Fibroblast of skin of right quadriceps (primary cell): ENCODE results near the gene E2F6.
"Not testable (repeated sequence)": the region's sequence is repeated elsewhere in the genome, so short reads cannot be mapped to it uniquely, and the experiment has no call there.

Source experiments
- DNase-seq: peaks from one replicate; pipeline ENCODE4 v3.0.0-alpha.2; 2013

E2F6 gene

GRCh38 chr2:11410101-11410500 is 55.9 kb downstream of the E2F6 start:
- no peak for DNase-seq

- no peak for DNase-seq
Measured at GRCh38 chr2:11409572-11409959, 56.4 kb downstream of the E2F6 start.

GRCh38 chr2:11408959-11409571 is 56.9 kb downstream of the E2F6 start:
- no peak for DNase-seq

- DNase-seq: no peak
Measured at GRCh38 chr2:11407413-11407812, 58.5 kb downstream of the E2F6 start.

- DNase-seq: peak; percentile 93
Measured at GRCh38 chr2:11406958-11407381, 59.0 kb downstream of the E2F6 start.

GRCh38 chr2:11406267-11406957 is 59.5 kb downstream of the E2F6 start:
- peak; percentile 81 for DNase-seq

DNA sequence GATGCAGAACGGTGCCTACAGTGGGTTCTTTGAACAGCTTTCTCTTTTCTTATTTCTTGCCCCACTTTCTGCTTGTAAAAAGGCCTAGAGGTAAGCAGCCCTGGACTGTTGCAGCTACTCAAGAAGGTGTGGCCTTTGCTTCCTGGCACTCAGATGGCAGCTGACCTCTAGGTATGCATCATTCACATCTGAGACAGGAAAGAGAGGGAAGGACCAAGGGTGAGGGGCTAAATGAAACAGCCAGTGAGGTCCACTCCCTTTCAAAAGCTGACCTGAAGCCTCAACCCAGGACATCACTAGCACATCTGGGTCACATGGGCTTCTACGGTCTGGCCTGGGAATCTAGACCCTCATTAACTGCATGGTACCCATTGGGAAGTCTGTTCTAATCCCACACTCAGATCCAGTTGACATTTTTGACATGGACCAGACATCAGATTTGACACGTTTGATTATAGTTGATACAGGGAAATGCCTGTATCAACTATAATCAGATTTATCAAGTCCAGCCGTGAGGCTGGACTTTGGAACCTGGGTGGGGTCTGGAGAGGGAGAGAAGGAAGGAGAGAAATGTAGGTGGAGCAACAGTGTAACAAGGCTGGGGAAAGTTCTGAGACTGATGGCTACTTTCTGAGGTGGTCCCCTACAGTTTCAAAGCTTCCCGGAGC is 60.2 kb downstream of the E2F6 start:
- no peak for DNase-seq

- not testable (repeated sequence) for DNase-seq
Measured at GRCh38 chr2:11405074-11405406, 60.9 kb downstream of the E2F6 start.

DNA sequence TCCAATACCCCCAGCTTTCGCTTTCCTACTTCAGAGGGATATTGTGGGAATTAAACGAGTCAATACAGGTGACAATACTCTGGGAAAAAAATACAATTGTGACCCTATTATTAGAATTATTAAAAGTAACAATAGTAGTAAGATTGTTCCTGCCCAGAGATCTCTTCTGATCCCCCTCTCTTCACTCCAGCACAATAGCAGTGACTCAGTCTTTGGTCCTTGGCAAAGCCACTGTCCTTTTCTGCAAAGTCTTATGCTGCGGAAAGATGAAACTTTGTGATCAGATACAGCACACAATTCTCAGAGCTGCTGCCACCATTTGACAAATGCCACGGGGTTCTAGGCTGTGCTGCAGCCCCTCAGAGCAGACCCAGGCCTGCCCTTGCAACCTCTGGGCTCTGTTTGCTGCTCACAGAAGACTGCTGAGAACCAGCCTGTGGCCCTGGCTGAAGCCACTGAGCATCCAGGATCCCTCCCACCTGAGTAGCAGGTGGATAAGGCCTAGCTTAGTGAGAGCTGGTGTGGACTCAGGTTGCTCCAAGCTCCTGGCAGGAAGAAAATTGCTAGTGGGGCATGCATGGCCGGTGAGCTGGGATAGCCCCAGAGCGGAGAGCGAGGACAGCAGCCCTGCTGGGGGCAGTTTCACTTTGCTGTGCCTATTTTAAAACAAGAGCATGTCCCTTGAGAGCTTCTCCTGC is 61.4 kb downstream of the E2F6 start:
- no peak for DNase-seq

DNA sequence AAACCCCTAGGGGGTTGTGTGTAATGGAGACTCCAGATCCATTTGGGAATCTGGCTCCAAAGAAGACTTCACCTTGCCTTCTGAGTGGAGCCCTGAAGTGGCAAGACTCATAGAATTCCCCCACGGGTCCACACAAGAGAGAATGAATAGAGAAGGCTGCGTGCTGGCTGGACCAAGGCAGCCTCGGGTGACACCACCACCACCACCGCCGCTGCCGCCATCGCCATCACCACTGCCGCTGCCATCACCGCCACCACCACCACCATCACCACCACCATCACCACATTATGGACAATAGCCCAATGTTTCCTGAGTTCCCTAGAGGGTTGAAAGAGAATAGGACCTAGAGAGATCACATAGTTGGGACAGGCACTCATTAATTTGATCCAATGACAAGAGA is 63.5 kb downstream of the E2F6 start:
- no peak for DNase-seq

DNA sequence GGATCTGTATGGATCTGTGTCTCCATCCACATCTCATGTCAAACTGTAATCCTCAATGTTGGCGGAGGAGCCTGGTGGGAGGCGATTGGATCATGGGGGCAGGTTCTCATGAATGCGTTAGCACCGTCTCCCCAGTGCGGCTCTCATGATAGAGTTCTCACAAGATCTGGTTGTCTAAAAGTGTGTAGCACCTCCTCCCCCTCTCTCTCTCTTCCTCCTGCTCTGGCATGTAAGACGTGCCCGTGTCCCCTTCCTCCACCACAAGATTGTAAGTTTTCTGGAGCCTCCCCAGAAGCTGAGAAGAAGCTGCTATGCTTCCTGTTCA is 66.6 kb downstream of the E2F6 start:
- DNase-seq: no peak

GRCh38 chr2:11398750-11399437 is 67.1 kb downstream of the E2F6 start:
- DNase-seq: no peak

- no peak for DNase-seq
Measured at GRCh38 chr2:11397513-11397912, 68.4 kb downstream of the E2F6 start.

- no peak for DNase-seq
Measured at GRCh38 chr2:11396467-11397445, 69.2 kb downstream of the E2F6 start.

DNA sequence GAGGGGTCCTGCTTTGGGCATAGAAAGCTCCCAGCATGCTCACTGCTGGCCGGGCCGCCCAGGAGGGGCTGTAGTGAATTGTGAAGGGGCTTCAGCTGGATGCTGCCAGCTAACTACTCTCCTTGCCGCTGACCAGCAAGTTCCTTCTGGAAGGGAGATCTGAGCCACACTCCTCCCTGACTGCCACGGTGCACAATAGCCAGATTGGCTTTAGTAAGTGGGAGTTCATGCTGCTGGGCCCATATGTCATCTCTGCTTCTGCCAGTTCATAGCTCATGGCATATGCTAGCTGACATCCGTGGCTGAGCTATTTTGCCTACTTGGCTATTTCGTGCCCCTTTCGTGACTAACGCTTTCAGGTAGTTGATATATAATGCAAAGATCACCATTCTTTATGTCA is 69.9 kb downstream of the E2F6 start:
- DNase-seq: no peak

DNA sequence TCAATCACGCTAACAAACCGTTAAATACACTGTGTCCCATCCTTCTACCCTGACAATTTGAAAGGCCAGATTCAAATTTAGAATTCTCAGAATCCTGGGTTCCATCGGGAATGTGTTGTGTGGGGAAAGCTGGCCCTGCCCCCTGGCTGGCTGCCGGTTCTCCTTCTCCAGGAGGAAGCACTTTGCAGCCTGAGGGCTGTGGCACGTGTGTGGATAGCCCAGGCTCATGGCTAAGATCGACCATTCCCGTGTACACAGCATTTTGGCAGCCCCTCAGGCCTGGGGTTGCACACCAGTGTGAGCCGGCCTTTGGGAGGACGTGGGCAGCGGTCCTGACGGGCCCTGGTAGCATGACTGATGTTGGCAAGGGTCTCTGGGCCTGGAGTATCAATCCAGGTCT is 70.6 kb downstream of the E2F6 start:
- no peak for DNase-seq
